SHP77 treated with DMSO at 0.1 percent for 48 hours (cell line): ENCODE measurements around the gene TRIM43B.
"Not testable (repeated sequence)": the region's sequence is repeated elsewhere in the genome, so short reads cannot be mapped to it uniquely, and the experiment has no call there.

Source experiments
- DNase-seq: peaks from one replicate; lab custom pipeline; 2025; lab: John Stamatoyannopoulos, UW

TRIM43B gene

GRCh38 chr2:95433973-95434372, 50.6 kb downstream of the TRIM43B start:
- DNase-seq, result not testable (repeated sequence)

DNA sequence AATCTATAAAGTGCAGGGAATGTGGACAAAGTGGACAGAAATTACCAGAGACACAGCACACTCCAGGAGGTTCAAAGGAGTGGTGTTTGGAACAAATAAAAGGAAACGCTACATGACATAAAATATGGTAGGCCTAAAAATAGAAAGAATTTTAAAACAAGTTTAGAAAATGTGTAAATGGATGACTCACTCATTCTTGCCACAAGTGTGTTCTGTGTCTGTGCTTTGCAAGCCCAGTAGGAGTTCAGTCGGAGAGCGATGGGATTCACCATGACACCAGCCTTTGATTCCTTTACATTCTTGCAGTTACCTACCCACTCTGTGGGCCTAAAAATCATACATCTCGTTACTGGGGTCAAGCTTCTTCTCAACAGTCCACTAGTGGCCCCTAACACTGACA, 51.2 kb downstream of the TRIM43B start:
- not testable (repeated sequence) for DNase-seq

- not testable (repeated sequence) for DNase-seq
These were observed 54.6 kb downstream of the TRIM43B start for GRCh38 chr2:95429748-95430467.

DNA sequence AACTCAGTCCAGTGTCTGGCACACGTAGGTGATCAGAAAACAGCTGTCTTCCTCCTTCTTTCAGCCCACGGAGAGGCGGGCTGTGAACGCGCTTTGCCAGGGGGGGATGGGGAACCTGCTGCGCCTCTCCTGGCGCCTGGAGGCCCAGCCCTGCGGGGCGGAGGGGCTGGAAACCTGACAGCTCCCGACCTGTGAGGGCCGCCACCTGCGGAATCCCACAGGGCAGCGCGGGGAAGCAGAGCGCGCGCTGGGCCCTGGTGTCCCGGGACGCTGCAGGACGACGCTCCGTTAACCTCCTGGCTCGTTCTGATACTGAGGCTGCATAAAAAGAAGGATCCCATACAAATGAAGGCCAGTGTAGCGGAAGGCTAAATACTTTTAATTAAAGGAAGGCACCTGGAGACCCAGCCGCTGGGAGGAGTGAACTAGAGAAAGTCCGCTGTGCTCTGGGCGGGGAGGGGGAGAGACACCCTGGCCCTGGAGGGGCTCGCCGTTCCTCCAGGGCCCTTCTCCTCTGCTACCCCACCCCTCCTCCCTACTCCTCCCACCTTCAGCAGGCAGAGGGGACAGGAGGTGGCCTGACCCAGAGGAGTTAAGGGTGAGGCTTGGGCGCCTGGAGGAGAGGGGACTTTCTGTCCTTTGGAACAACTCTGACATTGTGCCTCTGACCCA, 57.2 kb downstream of the TRIM43B start:
- not testable (repeated sequence) for DNase-seq
